Neural crest cell (in vitro differentiated cells): ENCODE measurements around the gene MCEMP1. TPM values are rescaled to one million over a fixed set of nuclear protein-coding genes. Genes with fewer than 3 reads are reported as not detected.

Source experiments
- DNase-seq: peaks from one replicate; pipeline ENCODE4 v3.0.0; 2021; ENCODE audit warnings: low read depth, mixed read lengths, low spot score
- H3K27ac Mint-ChIP-seq: one replicate; pipeline ENCODE4 v1.8.0; 2021; ENCODE audit warnings: mild to moderate bottlenecking, mixed read lengths; ENCODE audit not compliant: unreplicated experiment
- H3K27me3 Mint-ChIP-seq: 2 replicates; pipeline ENCODE4 v1.8.0; 2021; ENCODE audit warnings: low read depth, mild to moderate bottlenecking, mixed read lengths
- H3K36me3 Mint-ChIP-seq: 2 replicates; pipeline ENCODE4 v1.8.0; 2021; ENCODE audit warnings: low read depth, mild to moderate bottlenecking, mixed read lengths
- H3K4me1 Mint-ChIP-seq: 2 replicates; pipeline ENCODE4 v1.8.0; 2021; ENCODE audit warnings: mixed read lengths
- H3K4me3 Mint-ChIP-seq: one replicate; pipeline ENCODE4 v1.8.0; 2021; ENCODE audit warnings: mild to moderate bottlenecking, mixed read lengths
- H3K9me3 Mint-ChIP-seq: 2 replicates; pipeline ENCODE4 v1.8.0; 2021; ENCODE audit warnings: mixed read lengths
- CTCF ChIP-seq: fragments of 200-600 bp; sonication (generic); conservative IDR thresholded peaks from 2 replicates; pipeline ENCODE4 v1.5.0; 2021; ENCODE audit warnings: antibody characterized with exemption, mild to moderate bottlenecking
- total RNA-seq: library from RNA; stranded (reverse); gene quantifications from 2 replicates; pipeline ENCODE4 v1.2.1, GENCODE V29; 2021

The MCEMP1 gene
- total RNA-seq, 1 donor from 2014 or later = not detected

GRCh38 chr19:7669641-7670040, 7.2 kb upstream of the MCEMP1 start:
- Mint-ChIP-seq H3K4me3 (no peak overlapping the region), H3K27me3 (peaks cover 88% of the 10 kb centered on the region), H3K9me3 (peaks cover 3% of the 10 kb centered on the region), H3K36me3 (no peaks in the 10 kb centered on the region), H3K4me1 (no peaks in the 10 kb centered on the region), H3K27ac (no peak overlapping the region)
- no peak for DNase-seq
- TF ChIP-seq CTCF = no peak

DNA sequence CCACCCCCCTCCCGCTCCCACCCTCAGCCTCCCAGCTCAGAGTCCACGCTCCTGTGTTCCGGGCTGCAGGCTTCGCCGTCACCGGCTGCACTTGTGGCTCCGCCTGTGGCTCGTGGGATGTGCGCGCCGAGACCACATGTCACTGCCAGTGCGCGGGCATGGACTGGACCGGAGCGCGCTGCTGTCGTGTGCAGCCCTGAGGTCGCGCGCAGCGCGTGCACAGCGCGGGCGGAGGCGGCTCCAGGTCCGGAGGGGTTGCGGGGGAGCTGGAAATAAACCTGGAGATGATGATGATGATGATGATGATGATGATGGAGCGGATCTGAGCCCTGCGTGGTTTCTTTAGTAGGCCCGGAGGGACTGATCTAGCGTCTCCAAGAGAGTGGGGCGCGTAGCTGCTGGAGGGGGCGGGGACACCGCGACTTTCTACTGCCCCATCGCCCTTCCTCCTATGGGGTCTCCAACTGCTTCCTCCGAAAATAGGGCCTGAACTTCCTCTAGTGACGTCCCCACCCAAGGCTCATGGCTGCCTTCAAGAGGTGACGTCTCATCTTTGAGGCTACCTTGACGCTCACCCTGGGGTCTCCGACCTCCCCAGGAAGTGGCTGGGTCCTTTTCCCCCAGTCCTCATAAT, 6.6 kb upstream of the MCEMP1 start:
- no peaks in the 10 kb centered on the region for H3K4me1 Mint-ChIP-seq
- peaks cover 3% of the 10 kb centered on the region for H3K9me3 Mint-ChIP-seq
- TF ChIP-seq CTCF = no peak
- no peak overlapping the region for H3K27ac Mint-ChIP-seq
- no peak for DNase-seq
- H3K36me3 Mint-ChIP-seq = no peaks in the 10 kb centered on the region
- peaks cover 87% of the 10 kb centered on the region for H3K27me3 Mint-ChIP-seq
- no peak overlapping the region for H3K4me3 Mint-ChIP-seq

DNA sequence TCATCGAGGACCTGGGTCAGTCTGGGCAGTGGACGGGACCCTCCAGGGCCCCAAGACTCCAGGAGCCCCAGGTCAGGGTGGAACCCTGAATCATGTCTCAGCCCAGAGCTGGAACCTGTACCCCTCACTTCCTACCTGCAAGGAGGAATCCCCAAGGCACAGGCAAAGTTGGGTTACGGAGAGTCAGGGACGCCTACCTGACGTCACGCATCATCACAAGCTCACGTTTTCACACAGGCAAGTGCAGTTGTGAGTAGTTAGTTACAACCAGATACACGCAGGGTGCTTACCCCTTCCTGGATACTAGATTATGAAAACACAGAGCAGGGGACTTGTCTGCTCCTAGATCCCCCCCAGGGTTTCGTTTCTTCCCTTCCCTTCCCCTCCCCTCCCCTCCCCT, 6.1 kb upstream of the MCEMP1 start:
- no peak for DNase-seq
- H3K36me3 Mint-ChIP-seq = no peaks in the 10 kb centered on the region
- no peak overlapping the region for H3K4me3 Mint-ChIP-seq
- H3K4me1 Mint-ChIP-seq = no peaks in the 10 kb centered on the region
- no peak overlapping the region for H3K27ac Mint-ChIP-seq
- no peak for TF ChIP-seq CTCF
- peaks cover 85% of the 10 kb centered on the region for H3K27me3 Mint-ChIP-seq
- H3K9me3 Mint-ChIP-seq = peaks cover 3% of the 10 kb centered on the region

DNA sequence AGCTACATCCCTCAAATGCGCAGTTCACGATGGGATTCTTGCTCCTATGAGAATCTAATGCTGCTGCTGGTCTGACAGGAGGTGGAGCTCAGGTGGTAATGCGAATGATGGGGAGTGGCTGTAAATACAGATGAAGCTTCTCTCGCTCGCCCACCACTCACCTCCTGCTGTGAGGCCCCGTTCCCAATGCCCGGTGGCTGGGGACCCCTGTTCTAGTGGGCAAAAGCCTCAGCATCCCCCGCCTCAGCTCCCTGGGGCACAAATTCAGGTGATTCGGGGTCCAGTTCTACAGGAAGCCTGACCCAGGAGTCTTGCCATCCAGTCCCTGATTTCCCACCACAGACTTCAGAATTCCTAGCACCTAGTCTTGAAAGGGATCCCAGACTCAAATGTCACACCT, 4.4 kb upstream of the MCEMP1 start:
- TF ChIP-seq CTCF = no peak
- no peaks in the 10 kb centered on the region for H3K4me1 Mint-ChIP-seq
- no peak for DNase-seq
- H3K27ac Mint-ChIP-seq = no peak overlapping the region
- no peak overlapping the region for H3K4me3 Mint-ChIP-seq
- H3K36me3 Mint-ChIP-seq = no peaks in the 10 kb centered on the region
- peaks cover 3% of the 10 kb centered on the region for H3K9me3 Mint-ChIP-seq
- peaks cover 88% of the 10 kb centered on the region for H3K27me3 Mint-ChIP-seq

GRCh38 chr19:7674010-7675005, 2.6 kb upstream of the MCEMP1 start:
- TF ChIP-seq CTCF = no peak
- no peaks in the 10 kb centered on the region for H3K4me1 Mint-ChIP-seq
- H3K27me3 Mint-ChIP-seq = peaks cover 87% of the 10 kb centered on the region
- H3K36me3 Mint-ChIP-seq = no peaks in the 10 kb centered on the region
- H3K27ac Mint-ChIP-seq = no peak overlapping the region
- H3K9me3 Mint-ChIP-seq = peaks cover 3% of the 10 kb centered on the region
- H3K4me3 Mint-ChIP-seq = peak overlapping the region; percentile 17
- DNase-seq = peak; percentile 50
